ENCODE results near the gene LRFN2.

The LRFN2 gene

GRCh38 chr6:40588070-40588384 lies 863 bp upstream of the LRFN2 start:
- no peak for DNase-seq (ENCODE audit: extremely low spot score, insufficient read length, low read depth)
- no peak for FAIRE-seq

- FAIRE-seq (no peak), DNase-seq (ENCODE audit: extremely low spot score, insufficient read length, low read depth) (no peak)
Observed at GRCh38 chr6:40586369-40587201, 579 bp downstream of the LRFN2 start.

- no peak for FAIRE-seq
- no peak for DNase-seq (ENCODE audit: extremely low spot score, insufficient read length, low read depth)
Observed at GRCh38 chr6:40585651-40586269, 1.4 kb downstream of the LRFN2 start.

GRCh38 chr6:40585223-40585622 lies 1.9 kb downstream of the LRFN2 start:
- no peak for DNase-seq (ENCODE audit: extremely low spot score, insufficient read length, low read depth)
- FAIRE-seq: no peak

- DNase-seq (ENCODE audit: extremely low spot score, insufficient read length, low read depth): no peak
- no peak for FAIRE-seq
Observed at GRCh38 chr6:40584741-40585140, 2.4 kb downstream of the LRFN2 start.

GRCh38 chr6:40583709-40584108 lies 3.5 kb downstream of the LRFN2 start:
- DNase-seq (ENCODE audit: extremely low spot score, insufficient read length, low read depth) (no peak), FAIRE-seq (no peak)

- no peak for FAIRE-seq
- DNase-seq (ENCODE audit: extremely low spot score, insufficient read length, low read depth): no peak
Observed at GRCh38 chr6:40582892-40583291, 4.3 kb downstream of the LRFN2 start.

- no peak for DNase-seq (ENCODE audit: extremely low spot score, insufficient read length, low read depth)
- no peak for FAIRE-seq
Observed at GRCh38 chr6:40579101-40579500, 8.1 kb downstream of the LRFN2 start.

GRCh38 chr6:40577672-40578071 lies 9.5 kb downstream of the LRFN2 start:
- DNase-seq (ENCODE audit: extremely low spot score, insufficient read length, low read depth) (no peak), FAIRE-seq (no peak)

- FAIRE-seq (peak; percentile 50), DNase-seq (ENCODE audit: extremely low spot score, insufficient read length, low read depth) (no peak)
Observed at GRCh38 chr6:40573221-40573620, 13.9 kb downstream of the LRFN2 start.

GRCh38 chr6:40569162-40569910 lies 17.8 kb downstream of the LRFN2 start:
- FAIRE-seq: no peak
- DNase-seq (ENCODE audit: extremely low spot score, insufficient read length, low read depth): no peak

- no peak for FAIRE-seq
- DNase-seq (ENCODE audit: extremely low spot score, insufficient read length, low read depth): no peak
Observed at GRCh38 chr6:40568062-40568708, 19.0 kb downstream of the LRFN2 start.

- DNase-seq (ENCODE audit: extremely low spot score, insufficient read length, low read depth): no peak
- no peak for FAIRE-seq
Observed at GRCh38 chr6:40563111-40563510, 24.1 kb downstream of the LRFN2 start.

GRCh38 chr6:40559056-40559455 lies 28.1 kb downstream of the LRFN2 start:
- DNase-seq (ENCODE audit: extremely low spot score, insufficient read length, low read depth): no peak
- FAIRE-seq: no peak

GRCh38 chr6:40558102-40558501 lies 29.1 kb downstream of the LRFN2 start:
- FAIRE-seq (no peak), DNase-seq (ENCODE audit: extremely low spot score, insufficient read length, low read depth) (no peak)

- DNase-seq (ENCODE audit: extremely low spot score, insufficient read length, low read depth) (no peak), FAIRE-seq (no peak)
Observed at GRCh38 chr6:40556881-40557280, 30.3 kb downstream of the LRFN2 start.

- no peak for DNase-seq (ENCODE audit: extremely low spot score, insufficient read length, low read depth)
- FAIRE-seq: no peak
Observed at GRCh38 chr6:40556023-40556422, 31.1 kb downstream of the LRFN2 start.

GRCh38 chr6:40555092-40555491 lies 32.1 kb downstream of the LRFN2 start:
- FAIRE-seq (no peak), DNase-seq (ENCODE audit: extremely low spot score, insufficient read length, low read depth) (no peak)

- FAIRE-seq (no peak), DNase-seq (ENCODE audit: extremely low spot score, insufficient read length, low read depth) (no peak)
Observed at GRCh38 chr6:40552941-40553340, 34.2 kb downstream of the LRFN2 start.

- FAIRE-seq (no peak), DNase-seq (ENCODE audit: extremely low spot score, insufficient read length, low read depth) (no peak)
Observed at GRCh38 chr6:40551966-40552505, 35.1 kb downstream of the LRFN2 start.

Measured in GM18507 (cell line).